A549 (cell line): ENCODE results near the gene LTF. TPM values are rescaled to one million over a fixed set of nuclear protein-coding genes. Genes with fewer than 3 reads are reported as not detected.
A peak's percentile ranks its signal among the peaks of the same experiment; 100 is the strongest.

Source experiments
- ATAC-seq, 2 experiments: fragments of 200-7000 bp in 1 of 2; fragments of >200 bp in 1 of 2; cut with Nextera tagmentation in 1 of 2; cut with Tn5 transposase in 1 of 2; 3 replicates each; pipeline versions ENCODE4 v1.8.0 to v1.9.1; 2018 to 2020; ENCODE audit warnings: mild to moderate bottlenecking in 1 of 2, moderate library complexity in 1 of 2
- CTCF ChIA-PET: fragments of 300-600 bp; sonication (Branson Sonifier 250); formaldehyde crosslinking; extraction: SDS; loops from one replicate; lab custom pipeline; 2021; ENCODE audit warnings: antibody characterized with exemption, inconsistent platforms; lab: Yijun Ruan, JAX
- POLR2A ChIA-PET: fragments of 350-600 bp; formaldehyde crosslinking; extraction: SDS; loops from one replicate; lab custom pipeline; 2021; ENCODE audit warnings: antibody characterized with exemption, inconsistent platforms; lab: Yijun Ruan, JAX
- DNase-seq, 2 experiments: peaks; one replicate each; pipeline versions ENCODE4 v3.0.0 to v3.0.0-alpha.2; 2011 to 2016; ENCODE audit warnings: low read depth in 1 of 2, low spot score in 1 of 2
- FAIRE-seq: peaks from 2 replicates; lab custom pipeline; 2011; peaks lifted over from hg19 to GRCh38; lab: Jason Lieb, UNC
- H3K27ac ChIP-seq, 2 experiments: fragments of >200 bp; sonication (Bioruptor Twin); formaldehyde crosslinking; 3 replicates each; pipeline ENCODE4 v1.5.1; 2016 to 2017
- H3K4me1 ChIP-seq: fragments of >200 bp; sonication (Bioruptor Twin); formaldehyde crosslinking; 3 replicates; pipeline ENCODE4 v1.6.1; 2016
- H3K4me2 ChIP-seq: fragments of >200 bp; sonication (Bioruptor Twin); formaldehyde crosslinking; 3 replicates; pipeline ENCODE4 v1.6.1; 2016
- H3K4me3 ChIP-seq: fragments of >200 bp; sonication (Bioruptor Twin); formaldehyde crosslinking; 3 replicates; pipeline ENCODE4 v1.5.1; 2016
- H3K9me3 ChIP-seq: fragments of >200 bp; sonication (Bioruptor Twin); formaldehyde crosslinking; 3 replicates; pipeline ENCODE4 v1.6.1; 2016
- CHD2 ChIP-seq: fragments of 150-350 bp; IDR thresholded peaks from 2 replicates; pipeline ENCODE4 v1.6.1; 2014; ENCODE audit warnings: low read length; ENCODE audit not compliant: partially characterized antibody
- GATA3 ChIP-seq: IDR thresholded peaks from 2 replicates; pipeline ENCODE4 v1.6.1; 2012; ENCODE audit warnings: borderline replicate concordance
- HOXB5 ChIP-seq: fragments of 250-450 bp; sonication (Bioruptor Pico); IDR thresholded peaks from 2 replicates; pipeline ENCODE4 v1.5.0; 2020; ENCODE audit warnings: mild to moderate bottlenecking, moderate library complexity
- KDM5A ChIP-seq: fragments of 200-600 bp; sonication (generic); IDR thresholded peaks from 2 replicates; pipeline ENCODE4 v1.6.1; 2016; ENCODE audit warnings: antibody characterized with exemption, mild to moderate bottlenecking
- MAFK ChIP-seq: fragments of 450-650 bp; IDR thresholded peaks from 2 replicates; pipeline ENCODE4 v1.6.1; 2014; ENCODE audit not compliant: partially characterized antibody
- NFE2L2 ChIP-seq: fragments of 150-350 bp; conservative IDR thresholded peaks from 2 replicates; pipeline ENCODE4 v1.6.1; 2014; ENCODE audit warnings: low read length
- RCOR1 ChIP-seq: fragments of 150-350 bp; IDR thresholded peaks from 2 replicates; pipeline ENCODE4 v1.6.1; 2014; ENCODE audit warnings: antibody characterized with exemption, low read length, low read depth
- RFX5 ChIP-seq: fragments of 450-650 bp; IDR thresholded peaks from 2 replicates; pipeline ENCODE4 v1.7.1; 2014; ENCODE audit warnings: antibody characterized with exemption, mild to moderate bottlenecking, moderate library complexity
- SMC3 ChIP-seq: fragments of >200 bp; sonication (Bioruptor Twin); formaldehyde crosslinking; IDR thresholded peaks from 3 replicates; pipeline ENCODE4 v1.6.1; 2018; ENCODE audit warnings: inconsistent platforms
- TFCP2L1 ChIP-seq: fragments of 250-450 bp; sonication (Bioruptor Pico); IDR thresholded peaks from 2 replicates; pipeline ENCODE4 v1.5.0; 2021; ENCODE audit warnings: mild to moderate bottlenecking
- TP53 ChIP-seq: fragments of 250-450 bp; sonication (Bioruptor Pico); IDR thresholded peaks from 2 replicates; pipeline ENCODE4 v1.5.0; 2021; ENCODE audit warnings: mild to moderate bottlenecking, moderate library complexity
- ZC3H11A ChIP-seq: fragments of 450-650 bp; IDR thresholded peaks from 2 replicates; pipeline ENCODE4 v1.6.1; 2014; ENCODE audit warnings: antibody characterized with exemption, mild to moderate bottlenecking
- WGBS: methylation state at CpG from one replicate; pipeline ENCODE4 v1.1.6; 2017; ENCODE audit errors: missing lambda C conversion rate; 5-methylcytosine and 5-hydroxymethylcytosine counted together
- polyA plus RNA-seq, 4 experiments: library from polyadenylated mRNA; depleted of rRNA in 3 of 4; stranded (reverse); fragments of >200 nt; fragmentation: RNase III in 1 of 4; extraction: RNeasy Plus Mini Kit Qiagen cat#74134 plus additional on column Dnase treatment in 1 of 4; gene quantifications; 2 replicates in 3 of 4; 3 replicates in 1 of 4; pipeline ENCODE4 v1.2.3, GENCODE V29; 2011 to 2017
- TF ChIP-seq, protein P1 (sequence below): fragments of 200-600 bp; sonication (generic); IDR thresholded peaks from 2 replicates; pipeline ENCODE4 v1.6.1; 2016; ENCODE audit warnings: antibody characterized with exemption, mild to moderate bottlenecking, moderate library complexity
- TF ChIP-seq, protein P2 (sequence below): fragments of >200 bp; sonication (Bioruptor Twin); formaldehyde crosslinking; IDR thresholded peaks from 2 replicates; pipeline ENCODE4 v1.6.1; 2016

The LTF gene
- polyA plus RNA-seq, 2 of the 4 experiments (the other 2 are of a cell fraction): not detected

DNA sequence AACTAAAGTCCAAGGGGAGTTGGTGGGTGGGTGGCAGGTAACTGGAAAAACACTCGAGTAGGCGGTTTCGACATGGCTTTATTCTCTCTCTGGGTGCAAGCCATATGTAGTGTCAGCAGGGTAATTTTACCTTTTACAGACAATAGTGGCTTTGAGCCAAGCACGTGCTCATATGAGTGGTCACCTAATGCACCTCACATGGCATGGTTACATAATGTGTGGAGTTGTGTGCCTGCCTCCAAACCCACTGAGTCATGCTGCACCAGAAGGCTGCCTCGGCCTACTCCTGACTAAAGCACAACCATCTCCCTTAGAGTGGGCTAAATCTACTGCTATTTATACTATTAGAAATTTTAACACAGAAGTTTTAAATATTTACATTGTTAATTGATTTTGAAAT, 41.1 kb downstream of the LTF start:
- no peak for DNase-seq
- POLR2A ChIA-PET: no interaction called here
- ATAC-seq: no peak
- no peak overlapping the region for H3K27ac ChIP-seq
- no peak overlapping the region for H3K4me3 ChIP-seq
- TF ChIP-seq, protein P1, sequence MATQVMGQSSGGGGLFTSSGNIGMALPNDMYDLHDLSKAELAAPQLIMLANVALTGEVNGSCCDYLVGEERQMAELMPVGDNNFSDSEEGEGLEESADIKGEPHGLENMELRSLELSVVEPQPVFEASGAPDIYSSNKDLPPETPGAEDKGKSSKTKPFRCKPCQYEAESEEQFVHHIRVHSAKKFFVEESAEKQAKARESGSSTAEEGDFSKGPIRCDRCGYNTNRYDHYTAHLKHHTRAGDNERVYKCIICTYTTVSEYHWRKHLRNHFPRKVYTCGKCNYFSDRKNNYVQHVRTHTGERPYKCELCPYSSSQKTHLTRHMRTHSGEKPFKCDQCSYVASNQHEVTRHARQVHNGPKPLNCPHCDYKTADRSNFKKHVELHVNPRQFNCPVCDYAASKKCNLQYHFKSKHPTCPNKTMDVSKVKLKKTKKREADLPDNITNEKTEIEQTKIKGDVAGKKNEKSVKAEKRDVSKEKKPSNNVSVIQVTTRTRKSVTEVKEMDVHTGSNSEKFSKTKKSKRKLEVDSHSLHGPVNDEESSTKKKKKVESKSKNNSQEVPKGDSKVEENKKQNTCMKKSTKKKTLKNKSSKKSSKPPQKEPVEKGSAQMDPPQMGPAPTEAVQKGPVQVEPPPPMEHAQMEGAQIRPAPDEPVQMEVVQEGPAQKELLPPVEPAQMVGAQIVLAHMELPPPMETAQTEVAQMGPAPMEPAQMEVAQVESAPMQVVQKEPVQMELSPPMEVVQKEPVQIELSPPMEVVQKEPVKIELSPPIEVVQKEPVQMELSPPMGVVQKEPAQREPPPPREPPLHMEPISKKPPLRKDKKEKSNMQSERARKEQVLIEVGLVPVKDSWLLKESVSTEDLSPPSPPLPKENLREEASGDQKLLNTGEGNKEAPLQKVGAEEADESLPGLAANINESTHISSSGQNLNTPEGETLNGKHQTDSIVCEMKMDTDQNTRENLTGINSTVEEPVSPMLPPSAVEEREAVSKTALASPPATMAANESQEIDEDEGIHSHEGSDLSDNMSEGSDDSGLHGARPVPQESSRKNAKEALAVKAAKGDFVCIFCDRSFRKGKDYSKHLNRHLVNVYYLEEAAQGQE: no peak
- TF ChIP-seq HOXB5 (CRISPR knock-in tag) (no peak), MAFK (no peak), SMC3 (no peak), TFCP2L1 (CRISPR knock-in tag) (no peak), TP53 (CRISPR knock-in tag) (no peak)
- no peaks in the 10 kb centered on the region for H3K9me3 ChIP-seq
- no peak overlapping the region for H3K4me2 ChIP-seq
- H3K4me1 ChIP-seq: no peaks in the 10 kb centered on the region
- no peak for FAIRE-seq
- 77% methylated on average over 5 of the region's 5 CpGs for WGBS
- CTCF ChIA-PET: interaction anchor here (0.9 to 1.0 kb wide), 2 partner anchors 12 to 19 kb away, joined by 3 read pairs; no protein-coding TSS in a partner anchor

DNA sequence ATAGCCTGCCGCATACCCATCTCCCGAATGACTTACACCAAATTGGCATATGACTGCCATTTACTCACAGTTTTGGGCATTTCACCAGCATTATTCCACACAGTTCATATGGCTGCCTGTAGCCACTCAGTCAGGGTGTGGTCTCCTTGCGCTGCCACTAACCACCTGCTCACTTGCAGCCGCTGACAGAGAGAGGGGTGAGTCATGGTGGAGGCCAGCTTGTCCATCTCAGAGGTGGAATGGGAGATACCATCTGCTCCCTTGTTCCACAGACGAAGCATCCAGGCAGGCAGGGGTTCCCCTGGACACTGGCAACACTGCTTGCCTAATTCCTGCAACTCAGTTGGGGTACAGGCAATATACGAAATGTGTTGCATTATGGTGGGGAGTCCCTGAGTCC, 42.1 kb downstream of the LTF start:
- no peak for DNase-seq
- no peaks in the 10 kb centered on the region for H3K4me1 ChIP-seq
- WGBS: 50% methylated on average over 4 of the region's 6 CpGs
- ChIA-PET POLR2A (no interaction called here), CTCF (no interaction called here)
- H3K4me3 ChIP-seq: no peak overlapping the region
- TF ChIP-seq NFE2L2: no peak
- no peak for TF ChIP-seq MAFK
- peak in 1 of 2 experiments; percentile 19; a peak in 1 of 6 replicates for ATAC-seq
- H3K27ac ChIP-seq: no peak overlapping the region
- H3K9me3 ChIP-seq: no peaks in the 10 kb centered on the region
- no peak overlapping the region for H3K4me2 ChIP-seq
- FAIRE-seq: no peak

DNA sequence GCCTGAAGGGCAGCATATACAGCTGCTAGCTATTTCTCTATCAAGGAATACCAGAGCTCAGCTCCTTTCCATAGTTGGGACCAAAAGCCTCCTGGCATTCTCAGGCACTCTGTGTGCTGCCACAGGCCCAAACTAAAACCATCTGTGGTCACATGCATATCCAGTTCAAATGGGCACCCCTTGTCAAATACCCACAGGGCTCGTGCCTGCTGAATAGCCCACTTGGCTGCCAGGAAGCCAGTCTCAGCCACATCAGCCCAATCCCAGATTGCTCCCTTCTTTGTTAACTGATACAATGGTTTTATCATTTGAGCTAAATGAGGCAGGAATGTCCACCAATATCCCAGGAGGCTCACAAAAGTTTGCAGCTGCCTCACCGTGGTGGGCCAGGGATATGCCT, 43.8 kb downstream of the LTF start:
- Histone ChIP-seq H3K4me1 (no peaks in the 10 kb centered on the region), H3K9me3 (no peaks in the 10 kb centered on the region), H3K4me3 (no peak overlapping the region), H3K27ac (no peak overlapping the region), H3K4me2 (no peak overlapping the region)
- no peak for TF ChIP-seq CHD2
- TF ChIP-seq KDM5A: no peak
- no peak for TF ChIP-seq RCOR1
- no peak for TF ChIP-seq GATA3
- no peak for TF ChIP-seq ZC3H11A
- WGBS: 0% methylated on average over 1 of the region's 2 CpGs
- ChIA-PET POLR2A (no interaction called here), CTCF (no interaction called here)
- ATAC-seq (no peak), DNase-seq (no peak), FAIRE-seq (no peak)

DNA sequence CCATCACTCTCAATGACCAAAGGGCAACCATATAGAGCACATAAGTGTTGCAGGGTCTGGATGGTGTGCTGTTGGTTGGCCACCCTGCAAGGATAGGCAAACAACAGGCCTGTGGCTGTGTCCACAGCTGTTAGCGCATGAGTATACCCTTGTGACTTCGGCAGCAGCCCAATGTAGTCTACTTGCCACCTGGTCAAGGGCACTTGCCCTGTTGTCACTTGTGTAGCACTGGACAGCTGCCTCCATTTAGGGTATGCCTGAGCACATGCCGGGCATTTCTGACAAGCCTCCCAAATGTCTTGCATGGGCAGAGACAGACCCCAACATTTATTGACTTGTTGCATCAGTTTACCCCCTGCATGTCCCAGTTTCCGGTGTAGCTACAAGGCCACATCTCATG, 44.9 kb downstream of the LTF start:
- CTCF ChIA-PET: no interaction called here
- Histone ChIP-seq H3K4me1 (no peaks in the 10 kb centered on the region), H3K4me2 (no peak overlapping the region), H3K27ac (no peak overlapping the region), H3K4me3 (no peak overlapping the region), H3K9me3 (no peaks in the 10 kb centered on the region)
- DNase-seq: no peak
- TF ChIP-seq RCOR1 (no peak), RFX5 (no peak)
- TF ChIP-seq, protein P2, sequence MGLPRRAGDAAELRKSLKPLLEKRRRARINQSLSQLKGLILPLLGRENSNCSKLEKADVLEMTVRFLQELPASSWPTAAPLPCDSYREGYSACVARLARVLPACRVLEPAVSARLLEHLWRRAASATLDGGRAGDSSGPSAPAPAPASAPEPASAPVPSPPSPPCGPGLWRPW: no peak
- FAIRE-seq: no peak
- WGBS: 68% methylated on average over 4 of the region's 4 CpGs
- no peak for ATAC-seq
- POLR2A ChIA-PET: no interaction called here
